GM12878 (cell line): Measurements from ENCODE around the gene PGAP3.
"Not testable (repeated sequence)": the region's sequence is repeated elsewhere in the genome, so short reads cannot be mapped to it uniquely, and the experiment has no call there.

Experiments used
- EP300 ChIP-seq, 2 experiments: fragments of 150-350 bp in 1 of 2; IDR thresholded peaks; 2 replicates each; pipeline ENCODE4 v1.6.1; 2011 to 2012; ENCODE audit warnings: low read depth in 2 of 2, low read length in 2 of 2, borderline replicate concordance in 1 of 2, improper control_type of control experiment in 1 of 2, inconsistent platforms in 1 of 2; ENCODE audit not compliant: control insufficient read depth in 1 of 2
- MYC ChIP-seq: IDR thresholded peaks from 2 replicates; pipeline ENCODE4 v1.6.1; 2011; ENCODE audit warnings: mild to moderate bottlenecking, low read length, moderate library complexity, inconsistent platforms; ENCODE audit not compliant: insufficient read depth, insufficient replicate concordance, insufficient read length, severe bottlenecking
- POLR2A ChIP-seq: IDR thresholded peaks from 2 replicates; pipeline ENCODE4 v1.6.1; 2011; ENCODE audit warnings: low read depth, mild to moderate bottlenecking, low read length
- POLR2AphosphoS5 ChIP-seq: IDR thresholded peaks from 2 replicates; pipeline ENCODE4 v1.6.1; 2011; ENCODE audit warnings: mild to moderate bottlenecking, low read length, inconsistent platforms
- USF1 ChIP-seq: IDR thresholded peaks from 2 replicates; pipeline ENCODE4 v1.6.1; 2011; ENCODE audit warnings: borderline replicate concordance, low read depth, mild to moderate bottlenecking, moderate library complexity, mixed read lengths, low read length; ENCODE audit not compliant: insufficient read depth; ENCODE audit errors: extremely low read length

- TF ChIP-seq USF1; MYC; EP300 (IDR thresholded peaks at IDR 0.05; ENCODE audit: borderline replicate concordance in 1 of 2, control insufficient read depth in 1 of 2, low read depth in 2 of 2, low read length in 2 of 2); POLR2AphosphoS5; POLR2A: not testable (repeated sequence)
These were observed 11.4 kb upstream of the PGAP3 start for GRCh38 chr17:39699157-39699817.
